ENCODE results near the gene BFSP2.
"Not testable (repeated sequence)": the region's sequence is repeated elsewhere in the genome, so short reads cannot be mapped to it uniquely, and the experiment has no call there.

BFSP2 gene

GRCh38 chr3:133469140-133469731, 69.4 kb downstream of the BFSP2 start:
- no peak for DNase-seq (ENCODE audit: insufficient read length, low spot score)
- TF ChIP-seq, protein P1, sequence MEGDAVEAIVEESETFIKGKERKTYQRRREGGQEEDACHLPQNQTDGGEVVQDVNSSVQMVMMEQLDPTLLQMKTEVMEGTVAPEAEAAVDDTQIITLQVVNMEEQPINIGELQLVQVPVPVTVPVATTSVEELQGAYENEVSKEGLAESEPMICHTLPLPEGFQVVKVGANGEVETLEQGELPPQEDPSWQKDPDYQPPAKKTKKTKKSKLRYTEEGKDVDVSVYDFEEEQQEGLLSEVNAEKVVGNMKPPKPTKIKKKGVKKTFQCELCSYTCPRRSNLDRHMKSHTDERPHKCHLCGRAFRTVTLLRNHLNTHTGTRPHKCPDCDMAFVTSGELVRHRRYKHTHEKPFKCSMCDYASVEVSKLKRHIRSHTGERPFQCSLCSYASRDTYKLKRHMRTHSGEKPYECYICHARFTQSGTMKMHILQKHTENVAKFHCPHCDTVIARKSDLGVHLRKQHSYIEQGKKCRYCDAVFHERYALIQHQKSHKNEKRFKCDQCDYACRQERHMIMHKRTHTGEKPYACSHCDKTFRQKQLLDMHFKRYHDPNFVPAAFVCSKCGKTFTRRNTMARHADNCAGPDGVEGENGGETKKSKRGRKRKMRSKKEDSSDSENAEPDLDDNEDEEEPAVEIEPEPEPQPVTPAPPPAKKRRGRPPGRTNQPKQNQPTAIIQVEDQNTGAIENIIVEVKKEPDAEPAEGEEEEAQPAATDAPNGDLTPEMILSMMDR (IDR thresholded peaks at IDR 0.05; ENCODE audit: insufficient read depth, missing control alignments): no peak
- no peak for FAIRE-seq

- FAIRE-seq (no peak), DNase-seq (ENCODE audit: insufficient read length, low spot score) (no peak)
- TF ChIP-seq, protein P1 (IDR thresholded peaks at IDR 0.05; ENCODE audit: insufficient read depth, missing control alignments): no peak
These were observed 72.4 kb downstream of the BFSP2 start for GRCh38 chr3:133472242-133472641.

- TF ChIP-seq, protein P1 (IDR thresholded peaks at IDR 0.05; ENCODE audit: insufficient read depth, missing control alignments): no peak
- DNase-seq (ENCODE audit: insufficient read length, low spot score) (no peak), FAIRE-seq (no peak)
These were observed 73.0 kb downstream of the BFSP2 start for GRCh38 chr3:133472889-133473288.

DNA sequence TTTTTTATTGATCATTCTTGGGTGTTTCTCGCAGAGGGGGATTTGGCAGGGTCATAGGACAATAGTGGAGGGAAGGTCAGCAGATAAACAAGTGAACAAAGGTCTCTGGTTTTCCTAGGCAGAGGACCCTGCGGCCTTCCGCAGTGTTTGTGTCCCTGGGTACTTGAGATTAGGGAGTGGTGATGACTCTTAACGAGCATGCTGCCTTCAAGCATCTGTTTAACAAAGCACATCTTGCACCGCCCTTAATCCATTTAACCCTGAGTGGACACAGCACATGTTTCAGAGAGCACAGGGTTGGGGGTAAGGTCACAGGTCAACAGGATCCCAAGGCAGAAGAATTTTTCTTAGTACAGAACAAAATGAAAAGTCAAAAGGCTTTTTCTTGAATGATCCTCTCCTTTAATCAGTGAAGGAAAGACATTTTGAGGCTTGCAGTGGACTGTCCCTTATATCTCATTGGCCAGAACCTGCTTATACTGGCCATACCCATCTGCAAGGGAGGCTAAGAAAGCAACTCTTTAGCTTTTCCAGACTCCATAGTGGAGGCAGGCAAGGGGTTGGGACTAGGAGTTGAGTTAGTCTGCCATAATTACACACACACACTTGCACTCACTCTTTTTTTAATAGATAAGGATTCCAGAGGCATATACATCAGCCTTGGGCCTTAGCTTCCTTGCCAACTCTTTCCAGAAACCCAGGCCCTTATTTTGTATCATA, 73.8 kb downstream of the BFSP2 start:
- DNase-seq (ENCODE audit: insufficient read length, low spot score); FAIRE-seq: not testable (repeated sequence)

DNA sequence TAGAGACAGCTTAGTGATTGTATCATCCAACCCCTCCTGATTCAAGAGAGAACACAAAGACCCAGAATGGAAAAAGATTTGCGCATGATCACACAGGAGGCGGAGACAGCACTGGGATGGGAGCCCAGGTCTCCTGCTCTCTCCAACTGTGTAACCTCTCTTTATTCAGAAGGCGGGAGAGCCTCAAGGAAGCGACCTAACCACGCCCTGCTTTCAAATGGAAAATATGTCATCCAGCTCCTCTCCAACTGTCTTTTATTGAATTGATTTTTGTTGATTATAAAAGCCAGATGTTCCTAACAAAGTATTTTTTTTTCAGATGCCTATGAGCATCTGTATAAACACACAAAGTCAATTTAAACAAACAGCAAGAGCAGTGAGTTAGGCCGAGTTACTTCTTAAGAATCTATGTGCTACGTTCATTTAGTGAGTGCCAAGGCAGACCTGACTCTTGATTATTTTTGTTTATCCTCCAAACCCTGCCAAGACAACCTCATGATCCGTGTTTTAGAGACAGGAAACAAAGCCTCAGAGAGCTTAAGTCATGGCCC, 74.5 kb downstream of the BFSP2 start:
- FAIRE-seq (no peak), DNase-seq (ENCODE audit: insufficient read length, low spot score) (no peak)
- TF ChIP-seq, protein P1 (IDR thresholded peaks at IDR 0.05; ENCODE audit: insufficient read depth, missing control alignments): no peak

DNA sequence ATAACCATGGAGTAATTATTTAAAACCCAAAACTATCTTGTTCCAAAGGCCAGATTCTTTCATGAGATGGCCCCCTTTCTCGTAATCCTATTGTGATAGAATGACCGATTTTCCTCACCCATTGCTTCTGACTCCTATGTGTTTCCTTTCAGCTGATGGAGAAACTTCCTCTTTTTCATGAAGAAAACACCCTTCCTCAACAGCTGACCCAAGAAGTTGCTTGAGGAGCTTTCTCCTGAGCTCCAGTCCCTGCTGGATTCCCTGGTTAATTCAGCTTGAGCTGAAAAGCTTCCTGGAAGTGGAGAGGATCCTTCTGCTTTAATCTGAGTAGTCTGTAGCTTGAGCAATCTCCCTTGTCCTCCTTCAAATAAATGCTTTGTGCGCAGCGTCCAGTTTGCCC, 75.0 kb downstream of the BFSP2 start:
- TF ChIP-seq, protein P1 (IDR thresholded peaks at IDR 0.05; ENCODE audit: insufficient read depth, missing control alignments): no peak
- DNase-seq (ENCODE audit: insufficient read length, low spot score) (no peak), FAIRE-seq (no peak)

- TF ChIP-seq, protein P1 (IDR thresholded peaks at IDR 0.05; ENCODE audit: insufficient read depth, missing control alignments): no peak
- DNase-seq (ENCODE audit: insufficient read length, low spot score): no peak
- no peak for FAIRE-seq
These were observed 75.6 kb downstream of the BFSP2 start for GRCh38 chr3:133475245-133476010.
